Colonic mucosa (tissue), 4 donors: Measurements from ENCODE around the gene KLRD1. TPM values are rescaled to one million over a fixed set of nuclear protein-coding genes. Genes with fewer than 3 reads are reported as not detected.

Source experiments
- DNase-seq: peaks from one replicate; pipeline ENCODE4 v3.0.0-alpha.2; 2020
- H3K27ac ChIP-seq: fragments of 200-600 bp; one replicate; pipeline ENCODE4 v1.8.0; 2021
- H3K27me3 ChIP-seq: fragments of 200-600 bp; one replicate; pipeline ENCODE4 v1.8.0; 2021
- H3K36me3 ChIP-seq: fragments of 200-600 bp; one replicate; pipeline ENCODE4 v1.8.0; 2021
- H3K4me1 ChIP-seq: fragments of 200-600 bp; one replicate; pipeline ENCODE4 v1.8.0; 2021; ENCODE audit warnings: mild to moderate bottlenecking
- H3K4me3 ChIP-seq: fragments of 200-600 bp; one replicate; pipeline ENCODE4 v1.8.0; 2021
- H3K9ac ChIP-seq, 2 donors: one replicate each; pipeline ENCODE4 v1.7.0; 2013; ENCODE audit warnings: control low read depth in 2 of 2, low read depth in 2 of 2, low read length in 2 of 2
- H3K9me3 ChIP-seq: fragments of 200-600 bp; one replicate; pipeline ENCODE4 v1.8.0; 2021
- CTCF ChIP-seq: fragments of 200-600 bp; IDR thresholded peaks from one replicate; pipeline ENCODE4 v1.8.0; 2022; ENCODE audit warnings: antibody characterized with exemption, mild to moderate bottlenecking
- intact Hi-C: fragments of 100-400 bp; cut with DNase I; formaldehyde crosslinking; loops from one replicate; pipeline ENCODE4 v1.14.1; 2022
- total RNA-seq, 2 donors: library from RNA; stranded (reverse); fragmentation: NEBNext Ultra II Directional in 1 of 2; extraction: Animal tissue kit (Norgen Biotek cat#: 25700) in 1 of 2; gene quantifications; one replicate each; pipeline ENCODE4 v1.2.1, GENCODE V29; 2021
- donor health status: healthy.
- donor health status: DM: no; HTN: no; CAD: no.
- donor health status: DM: no; HTN: no; CAD: no.

KLRD1 gene
- total RNA-seq: 1 to 10 TPM; 1.1 to 1.5 TPM

DNA sequence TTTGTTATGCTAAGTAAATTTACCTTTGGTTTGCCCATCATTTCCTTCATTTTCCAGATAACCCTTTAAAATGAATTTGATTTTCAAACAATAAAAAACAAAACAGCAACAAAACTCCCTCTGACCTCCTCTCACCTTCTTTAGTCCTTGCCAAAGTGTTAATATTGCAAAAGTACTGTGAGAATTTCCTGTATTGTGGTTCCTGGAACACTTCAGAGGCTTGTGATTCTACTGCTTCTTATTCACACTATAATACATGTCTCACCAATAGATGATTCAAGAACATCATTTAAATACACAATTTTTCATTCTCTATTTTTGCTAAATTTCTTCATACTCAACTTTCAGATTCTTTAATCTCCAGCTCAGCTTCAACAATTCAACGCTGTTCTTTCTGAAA lies at the start of gene KLRD1:
Gene KLRD1, plus strand, starts transcription at position 241 of the 400 bp plus-strand sequence. CDS start 208 bp downstream, outside the sequence.
- Histone ChIP-seq H3K27ac (no peak within 1 kb of the TSS), H3K4me3 (no peak within 1 kb of the TSS), H3K9me3 (no peaks in the 10 kb centered on the region), H3K27me3 (no peaks in the 10 kb centered on the region), H3K9ac (no peak within 1 kb of the TSS), H3K4me1 (no peaks in the 10 kb centered on the region), H3K36me3 (no peaks in the 10 kb centered on the region)
- no peak for TF ChIP-seq CTCF
- intact Hi-C loops: no loop called here
- DNase-seq: no peak

DNA sequence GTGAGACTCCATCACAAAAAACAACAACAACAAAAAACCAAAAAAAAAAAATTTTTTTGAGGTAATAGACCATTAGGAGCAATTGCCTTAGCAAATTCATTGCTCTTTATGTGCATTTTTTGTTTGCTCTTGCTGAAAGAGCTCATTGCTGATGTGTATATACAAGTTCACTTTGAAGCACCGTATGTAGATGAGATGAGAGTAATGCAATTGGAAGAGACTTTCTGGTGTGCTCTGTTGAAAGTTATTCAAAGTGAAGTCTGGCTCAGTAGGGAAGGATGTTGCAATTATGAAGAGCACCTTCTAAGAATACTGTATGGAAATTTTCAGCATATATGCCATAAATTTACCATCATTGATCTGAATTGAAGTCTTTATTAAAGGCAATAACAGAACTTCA lies 46.7 kb upstream of the KLRD1 start:
- DNase-seq: no peak
- Histone ChIP-seq H3K4me3 (no peak overlapping the region), H3K9me3 (no peaks in the 10 kb centered on the region), H3K9ac (no peak overlapping the region), H3K4me1 (no peaks in the 10 kb centered on the region), H3K27ac (no peak overlapping the region), H3K27me3 (no peaks in the 10 kb centered on the region), H3K36me3 (no peaks in the 10 kb centered on the region)
- TF ChIP-seq CTCF: no peak
- intact Hi-C loops: no loop called here

DNA sequence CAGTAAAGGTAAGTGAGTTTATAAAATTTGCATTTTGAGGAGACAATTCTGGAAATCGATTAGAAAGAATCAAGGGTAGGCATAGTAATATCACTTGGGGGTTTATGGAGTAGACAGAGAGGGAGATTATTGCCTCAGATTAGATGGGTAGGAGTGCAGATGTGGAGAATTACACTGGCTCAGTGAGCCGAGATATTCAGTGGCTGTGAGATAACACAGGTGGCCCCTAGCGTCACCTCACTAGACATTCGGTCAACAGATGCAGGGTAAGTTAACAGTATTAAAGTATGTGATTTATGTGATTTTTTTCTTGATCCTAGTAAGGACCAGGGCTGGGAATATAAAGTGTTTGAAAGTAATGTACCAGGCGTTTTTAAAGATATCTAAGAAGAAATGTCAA lies 39.6 kb upstream of the KLRD1 start:
- Histone ChIP-seq H3K36me3 (no peaks in the 10 kb centered on the region), H3K4me3 (no peak overlapping the region), H3K27me3 (no peaks in the 10 kb centered on the region), H3K4me1 (no peaks in the 10 kb centered on the region), H3K9me3 (no peaks in the 10 kb centered on the region), H3K27ac (no peak overlapping the region), H3K9ac (no peak overlapping the region)
- DNase-seq: no peak
- intact Hi-C loops: no loop called here
- no peak for TF ChIP-seq CTCF

- Histone ChIP-seq H3K27me3 (no peaks in the 10 kb centered on the region), H3K27ac (no peak overlapping the region), H3K4me1 (no peaks in the 10 kb centered on the region), H3K9me3 (no peaks in the 10 kb centered on the region), H3K4me3 (no peak overlapping the region), H3K36me3 (no peaks in the 10 kb centered on the region), H3K9ac (no peak overlapping the region)
- no peak for DNase-seq
- TF ChIP-seq CTCF: no peak
- intact Hi-C loops: no loop called here
These were observed 35.2 kb upstream of the KLRD1 start for GRCh38 chr12:10272467-10272866.

- no peak for DNase-seq
- no peaks in the 10 kb centered on the region for H3K4me1 ChIP-seq
- intact Hi-C loops: no loop called here
- H3K36me3 ChIP-seq: no peaks in the 10 kb centered on the region
- no peaks in the 10 kb centered on the region for H3K9me3 ChIP-seq
- H3K27me3 ChIP-seq: no peaks in the 10 kb centered on the region
- TF ChIP-seq CTCF: no peak
- H3K9ac ChIP-seq: no peak overlapping the region
- no peak overlapping the region for H3K4me3 ChIP-seq
- no peak overlapping the region for H3K27ac ChIP-seq
These were observed 30.9 kb upstream of the KLRD1 start for GRCh38 chr12:10276774-10277173.

DNA sequence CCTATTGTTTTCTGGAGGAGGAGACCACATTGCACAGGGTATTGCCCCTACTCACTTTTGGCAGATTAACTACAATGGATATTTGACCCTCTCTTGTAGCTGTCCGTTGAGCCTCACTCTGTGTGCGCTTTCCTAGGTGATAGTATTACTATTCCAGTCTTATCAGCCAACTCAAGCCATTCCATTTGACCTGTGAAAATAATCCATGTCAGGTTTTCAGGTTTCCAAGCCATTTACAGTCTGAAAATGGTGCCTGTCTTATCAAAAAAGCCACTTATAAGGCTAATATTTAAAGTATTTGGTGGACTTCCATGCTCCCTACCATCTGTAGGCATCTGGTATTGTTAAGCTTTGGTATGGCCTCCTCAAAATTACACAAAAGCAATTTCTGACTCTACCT lies 29.6 kb upstream of the KLRD1 start:
- Histone ChIP-seq H3K27ac (no peak overlapping the region), H3K36me3 (no peaks in the 10 kb centered on the region), H3K9ac (no peak overlapping the region), H3K4me1 (no peaks in the 10 kb centered on the region), H3K27me3 (no peaks in the 10 kb centered on the region), H3K9me3 (no peaks in the 10 kb centered on the region), H3K4me3 (no peak overlapping the region)
- DNase-seq: no peak
- no peak for TF ChIP-seq CTCF
- intact Hi-C loops: no loop called here
